CD4-positive, alpha-beta T cell treated with Interleukin-4 for 4 hours (primary cell): Measurements from ENCODE around the gene BBLN.

Source experiments
- DNase-seq: peaks from one replicate; pipeline ENCODE4 v3.0.0-alpha.2; 2020

Gene BBLN

GRCh38 chr9:128191406-128192046 is 31.5 kb downstream of the BBLN start, which contains the start of gene CIZ1:
Gene CIZ1 (minus strand): TSS chr9:128191572. CDS start chr9:128190857, 715 bp downstream.
- DNase-seq: peak; percentile 65

- peak; percentile 45 for DNase-seq
Observed at GRCh38 chr9:128192601-128193371, 32.7 kb downstream of the BBLN start.

DNA sequence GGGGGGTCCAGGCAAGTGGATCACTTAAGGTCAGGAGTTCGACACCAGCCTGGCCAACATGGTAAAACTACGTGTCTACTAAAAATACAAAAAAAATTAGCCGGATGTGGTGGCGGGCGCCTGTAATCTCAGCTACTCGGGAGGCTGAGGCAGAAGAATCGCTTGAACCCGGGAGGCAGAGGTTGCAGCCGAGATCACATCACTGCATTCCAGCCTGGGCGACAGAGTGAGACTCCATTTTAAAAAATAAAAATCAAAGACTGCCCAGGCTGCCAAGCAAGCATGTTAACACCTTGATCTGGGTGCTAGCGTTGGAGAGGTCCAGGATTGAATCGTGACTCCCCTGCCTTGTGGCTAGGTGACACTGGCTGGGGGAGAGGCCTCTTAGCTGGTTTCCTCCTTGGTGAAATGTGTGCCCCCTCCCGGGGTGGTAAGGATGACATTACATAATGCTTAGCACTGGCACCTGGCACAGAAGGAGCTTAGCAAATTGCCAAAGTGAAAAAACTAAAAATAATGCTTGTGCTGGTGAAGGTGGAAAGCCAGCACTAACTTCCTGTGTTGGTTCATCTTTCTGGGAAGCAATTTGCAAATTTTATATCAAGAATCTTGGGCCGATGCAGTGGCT is 33.5 kb downstream of the BBLN start:
- no peak for DNase-seq

- no peak for DNase-seq
Observed at GRCh38 chr9:128201441-128202369, 41.6 kb downstream of the BBLN start.

DNA sequence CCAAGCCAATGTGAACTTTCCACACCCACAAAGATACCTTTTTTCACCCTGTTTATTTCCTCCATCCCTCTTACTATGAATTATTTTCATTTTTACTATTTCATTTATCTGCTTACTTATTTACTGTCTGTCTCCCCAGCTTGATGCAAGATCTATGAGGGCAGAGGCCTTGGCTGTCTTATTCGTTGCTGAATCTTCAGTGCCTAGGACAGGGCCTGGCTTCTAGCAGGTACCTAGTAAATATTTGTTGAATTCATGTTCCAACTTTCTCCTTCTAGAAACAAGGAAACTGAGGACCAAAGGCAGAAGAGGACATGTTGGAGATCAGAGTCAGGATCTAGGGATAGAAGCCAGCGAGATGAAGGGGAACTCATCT is 42.6 kb downstream of the BBLN start:
- DNase-seq: no peak

DNA sequence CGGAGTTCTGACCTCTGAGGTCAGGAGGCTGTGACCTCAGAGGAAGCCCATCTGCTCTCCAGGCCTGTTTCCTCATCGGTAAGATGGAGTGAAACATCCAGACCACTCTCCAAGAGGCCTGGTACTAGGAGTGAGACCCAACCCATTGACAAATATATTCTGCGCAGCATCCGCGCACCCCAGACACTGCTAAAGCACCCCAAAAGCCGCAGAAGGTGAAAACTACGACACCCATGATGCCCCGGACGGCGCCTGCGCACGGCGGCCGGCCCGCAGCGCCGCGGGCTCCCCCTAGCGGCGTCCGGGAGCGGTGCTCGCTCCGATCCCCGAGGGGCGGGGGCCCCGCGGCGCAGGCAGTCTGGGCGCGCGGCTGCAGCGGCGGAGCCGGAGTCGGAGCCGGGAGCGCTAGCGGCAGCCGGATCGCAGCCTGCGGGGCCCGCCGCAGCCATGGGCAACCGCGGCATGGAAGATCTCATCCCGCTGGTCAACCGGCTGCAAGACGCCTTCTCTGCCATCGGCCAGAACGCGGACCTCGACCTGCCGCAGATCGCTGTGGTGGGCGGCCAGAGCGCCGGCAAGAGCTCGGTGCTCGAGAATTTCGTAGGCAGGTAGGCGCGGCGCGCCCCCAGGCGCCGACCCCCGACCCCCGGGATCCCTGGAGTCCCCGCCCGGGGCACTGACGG is 43.1 kb downstream of the BBLN start, which contains the start of gene DNM1:
TSS of gene DNM1 (plus strand) at position 356 of the 683 bp plus-strand sequence. CDS start at position 448, 92 bp downstream.
- DNase-seq: peak; percentile 55

DNA sequence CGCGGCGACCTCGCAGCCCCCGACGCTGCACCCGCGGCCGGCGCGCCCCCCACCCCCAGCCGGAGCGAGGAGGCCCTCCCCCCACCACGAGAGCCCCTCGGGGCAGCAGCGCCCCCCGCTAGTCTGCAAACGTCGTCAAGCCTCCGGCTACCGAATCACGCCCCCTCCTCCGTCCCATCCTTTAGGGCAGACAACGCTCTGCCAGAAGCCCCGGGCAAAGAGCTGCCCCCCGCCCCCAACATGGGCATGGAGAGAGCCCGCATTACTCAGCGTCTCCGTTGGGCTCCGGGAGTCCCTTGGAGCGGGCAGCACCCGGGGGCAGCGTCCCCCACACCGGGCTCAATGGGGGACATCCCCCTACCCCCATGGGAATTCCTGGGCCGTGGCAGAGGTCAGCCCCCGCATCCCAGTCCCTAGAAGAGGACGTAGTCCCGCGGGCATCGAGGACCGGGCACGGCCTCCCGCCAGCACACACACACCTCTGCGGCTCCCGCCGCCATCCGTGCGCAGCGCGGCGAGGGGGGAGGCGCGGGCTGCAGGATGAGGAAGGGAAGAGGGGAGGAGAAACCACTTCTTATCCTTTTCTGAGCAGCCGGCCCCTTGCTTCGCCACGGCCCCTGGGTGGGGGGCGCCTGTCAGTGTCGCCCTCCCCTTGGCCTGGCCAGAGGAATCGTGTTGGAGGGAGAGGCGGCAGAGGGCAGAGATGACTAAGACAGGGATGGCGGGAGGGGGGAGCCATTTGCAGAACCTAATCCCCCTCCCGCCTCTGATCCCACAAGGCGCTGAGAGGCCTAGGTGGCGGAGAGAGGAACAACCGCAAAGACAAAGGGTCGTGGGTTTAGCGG is 43.9 kb downstream of the BBLN start:
- no peak for DNase-seq

GRCh38 chr9:128204858-128205257 is 44.8 kb downstream of the BBLN start:
- DNase-seq: no peak

DNA sequence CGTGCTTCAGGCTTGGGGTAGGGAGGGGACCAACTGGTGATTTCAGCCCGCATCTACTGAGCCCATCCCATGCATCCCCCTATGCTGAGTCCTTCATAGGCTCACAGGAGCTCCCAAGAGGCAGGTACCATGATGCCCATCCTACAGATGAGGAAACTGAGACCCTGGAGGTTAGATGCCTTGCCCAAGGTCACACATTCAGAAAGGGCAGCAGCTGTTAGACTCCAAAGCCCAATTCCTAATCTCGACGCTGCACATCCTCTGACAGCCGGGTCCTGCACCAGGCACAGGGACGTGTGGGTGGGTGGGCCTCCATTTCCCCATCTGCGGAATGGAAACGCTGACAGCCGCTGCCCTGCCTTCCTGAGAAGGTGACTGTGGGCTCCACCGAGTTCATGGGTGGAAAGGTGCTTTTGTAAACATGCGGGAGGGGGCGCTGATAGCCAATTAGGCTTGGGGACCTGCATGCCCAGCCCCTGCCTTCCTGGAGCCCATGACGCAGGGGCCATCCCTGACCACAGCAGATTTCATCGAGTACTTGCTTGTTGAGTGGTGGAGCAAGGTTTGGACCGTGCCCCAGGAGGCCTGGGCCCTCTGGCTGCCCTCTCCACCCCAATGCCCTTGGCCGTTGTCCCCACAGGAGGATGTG is 45.4 kb downstream of the BBLN start:
- DNase-seq: no peak

DNA sequence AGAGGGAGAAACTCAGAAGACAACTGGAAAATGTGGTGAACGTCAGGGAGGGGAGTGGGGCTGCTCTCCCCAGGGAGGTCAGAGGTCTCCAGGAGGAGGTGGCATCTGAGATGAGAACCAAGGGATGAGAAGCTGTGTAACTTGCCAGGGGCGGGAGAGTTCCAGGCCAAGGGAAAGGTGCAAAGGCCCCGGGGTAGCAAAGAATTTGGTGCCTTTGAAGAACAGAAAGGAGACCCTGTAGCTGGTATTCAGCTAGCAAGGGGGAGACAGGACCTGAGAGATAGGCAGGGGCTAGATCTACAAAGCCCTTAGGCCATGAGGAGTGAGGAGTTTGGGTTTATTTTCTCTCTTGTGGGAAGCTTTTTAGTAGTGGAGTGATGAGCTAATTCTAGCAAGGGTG is 46.4 kb downstream of the BBLN start:
- no peak for DNase-seq

GRCh38 chr9:128206916-128207910 is 47.1 kb downstream of the BBLN start:
- DNase-seq: no peak

DNA sequence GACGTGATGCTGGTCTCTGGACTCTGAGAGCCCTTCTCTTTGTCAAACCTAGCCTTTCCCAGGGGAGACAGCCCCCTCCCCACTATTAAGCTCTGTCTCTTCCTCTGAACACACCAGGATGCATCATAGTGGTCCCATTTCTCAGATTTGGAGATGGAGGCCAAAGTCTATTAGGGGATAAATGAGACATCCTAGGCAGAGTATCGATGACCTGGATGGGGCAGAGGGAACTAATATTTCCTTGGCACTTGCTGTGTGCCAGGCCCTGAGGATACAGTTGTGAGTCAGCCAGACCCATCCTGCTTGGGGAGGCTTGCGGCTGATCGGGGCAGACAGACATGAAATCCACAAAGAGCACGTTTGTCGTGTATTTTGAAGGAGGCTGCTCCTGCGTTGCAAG is 48.3 kb downstream of the BBLN start:
- DNase-seq: no peak

DNA sequence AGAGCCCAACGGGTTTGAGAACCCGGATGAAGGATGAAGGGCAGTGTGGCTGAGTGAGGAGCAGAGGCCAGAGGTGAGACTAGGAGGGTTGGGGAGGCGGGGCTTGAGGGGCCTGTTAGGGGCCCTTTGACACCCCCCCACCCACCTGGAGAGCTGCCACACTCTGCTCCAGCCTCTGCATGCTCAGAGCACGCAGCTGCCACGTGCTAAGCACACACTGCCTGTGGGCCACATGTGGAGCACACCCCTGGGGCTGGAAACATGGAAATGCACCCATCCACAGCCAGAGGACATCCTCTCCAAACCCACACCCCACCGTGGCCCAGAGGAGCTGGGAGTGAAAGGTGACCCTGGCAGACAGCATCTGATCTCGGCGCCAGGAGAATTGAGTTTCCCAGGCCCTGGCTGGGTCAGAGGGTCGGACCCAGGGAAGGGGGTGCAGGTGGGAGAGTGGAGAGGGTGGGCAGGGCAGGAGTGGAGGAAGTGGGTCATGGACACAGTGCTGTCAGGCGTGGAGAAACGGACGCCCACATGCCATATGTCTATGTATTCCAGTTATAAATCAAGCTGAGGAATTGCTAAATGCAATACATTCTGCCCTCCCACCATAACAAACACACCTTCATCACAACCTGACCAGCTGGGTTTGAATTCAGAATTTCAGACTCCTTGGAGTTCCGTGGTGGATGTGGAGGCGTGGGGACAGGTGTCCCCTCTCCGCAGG is 49.0 kb downstream of the BBLN start:
- no peak for DNase-seq

- DNase-seq: no peak
Observed at GRCh38 chr9:128211186-128211980, 51.3 kb downstream of the BBLN start.

DNA sequence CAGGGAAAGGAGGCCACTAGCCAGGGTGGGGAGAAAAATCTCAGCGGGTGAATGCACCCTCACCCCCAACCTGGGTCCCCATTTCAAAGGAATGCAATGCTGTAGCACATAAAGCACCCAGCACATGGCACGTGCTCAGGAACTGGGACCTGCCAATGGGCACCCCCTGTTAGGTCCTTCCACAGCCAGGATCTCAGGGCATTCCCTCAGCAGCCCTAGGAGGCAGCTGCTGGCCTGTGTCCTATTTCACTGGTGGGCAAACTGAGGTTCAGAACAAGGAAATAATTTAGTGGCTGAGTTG is 51.9 kb downstream of the BBLN start:
- no peak for DNase-seq
